HepG2 (cell line): Measurements from ENCODE around the gene ZNG1A. TPM values are rescaled to one million over a fixed set of nuclear protein-coding genes. Genes with fewer than 3 reads are reported as not detected.
"Not testable (repeated sequence)": the region's sequence is repeated elsewhere in the genome, so short reads cannot be mapped to it uniquely, and the experiment has no call there.

ENCODE experiments used
- ATAC-seq: fragments of 200-7000 bp; cut with Tn5 transposase; 3 replicates; pipeline ENCODE4 v1.9.1; 2020; ENCODE audit warnings: mild to moderate bottlenecking, moderate library complexity
- BruUV-seq: library from RNA; stranded (reverse); fragments of 400-500 nt; replicated peaks from 2 replicates; lab custom pipeline; 2021; lab: Mats Ljungman, UMichigan
- CTCF ChIA-PET: fragments of 300-600 bp; formaldehyde crosslinking; extraction: SDS; loops from one replicate; lab custom pipeline; 2021; ENCODE audit warnings: low total read pairs, inconsistent platforms, low intra/inter-chr PET ratio; lab: Yijun Ruan, JAX
- POLR2A ChIA-PET: fragments of 350-600 bp; sonication (Branson Sonifier 250); formaldehyde crosslinking; loops from one replicate; lab custom pipeline; 2020; ENCODE audit warnings: antibody characterized with exemption, inconsistent platforms; lab: Yijun Ruan, JAX
- DNase-seq: peaks from one replicate; pipeline ENCODE4 v3.0.0-alpha.2; 2015; ENCODE audit warnings: low spot score
- FAIRE-seq: peaks from 3 replicates; lab custom pipeline; 2011; peaks lifted over from hg19 to GRCh38; lab: Jason Lieb, UNC
- H2AFZ ChIP-seq: one replicate; pipeline ENCODE4 v1.6.1; 2011; ENCODE audit warnings: low read length, inconsistent platforms
- H3K27ac ChIP-seq: fragments of 300-600 bp; 3 replicates; pipeline ENCODE4 v1.8.0; 2011; ENCODE audit warnings: mixed run types, mild to moderate bottlenecking, mixed read lengths, low read length, inconsistent platforms; ENCODE audit not compliant: insufficient read depth; ENCODE audit errors: extremely low read length
- H3K27me3 ChIP-seq, 2 experiments: fragments of 200-600 bp in 1 of 2; 2 replicates in 1 of 2; 3 replicates in 1 of 2; pipeline versions ENCODE4 v1.6.0 to v1.8.0; 2011; ENCODE audit warnings: low read length in 2 of 2, mild to moderate bottlenecking in 2 of 2, moderate library complexity in 2 of 2, inconsistent platforms in 1 of 2; ENCODE audit not compliant: insufficient read depth in 2 of 2, control insufficient read depth in 1 of 2
- H3K36me3 ChIP-seq, 2 experiments: fragments of 200-600 bp in 1 of 2; replicated peaks in 1 of 2; 2 replicates in 1 of 2; 3 replicates in 1 of 2; pipeline versions ENCODE4 v1.5.1 to v1.8.0; 2011; ENCODE audit warnings: low read length in 2 of 2, inconsistent platforms in 1 of 2; ENCODE audit not compliant: insufficient read depth in 2 of 2, control insufficient read depth in 1 of 2
- H3K4me1 ChIP-seq: 2 replicates; pipeline ENCODE4 v1.5.1; 2012; ENCODE audit warnings: low read length, inconsistent platforms; ENCODE audit not compliant: insufficient read depth
- H3K4me2 ChIP-seq: 2 replicates; pipeline ENCODE4 v1.6.0; 2011; ENCODE audit warnings: low read depth, low read length, inconsistent platforms
- H3K4me3 ChIP-seq, 3 experiments: fragments of 200-600 bp in 1 of 3; sonication (generic), shearing (Covaris generic) in 1 of 3; replicated peaks in 1 of 3; 2 replicates each; pipeline ENCODE4 v1.5.1; 2011 to 2016; ENCODE audit warnings: low read length in 3 of 3, inconsistent platforms in 2 of 3, low read depth in 2 of 3, mild to moderate bottlenecking in 2 of 3, control low read depth in 1 of 3, mixed read lengths in 1 of 3; ENCODE audit not compliant: insufficient read depth in 1 of 3
- H3K79me2 ChIP-seq: one replicate; pipeline ENCODE4 v1.6.1; 2011; ENCODE audit warnings: low read length, inconsistent platforms; ENCODE audit not compliant: insufficient read depth
- H3K9ac ChIP-seq: 2 replicates; pipeline ENCODE4 v1.6.0; 2011; ENCODE audit warnings: mild to moderate bottlenecking, low read depth, low read length, inconsistent platforms; ENCODE audit not compliant: insufficient read depth
- H3K9me3 ChIP-seq: 2 replicates; pipeline ENCODE4 v1.5.1; 2012; ENCODE audit warnings: mild to moderate bottlenecking, low read length
- H4K20me1 ChIP-seq: 2 replicates; pipeline ENCODE4 v1.6.0; 2011; ENCODE audit warnings: inconsistent platforms, mild to moderate bottlenecking, low read length, moderate library complexity; ENCODE audit not compliant: insufficient read depth
- MIER3 ChIP-seq: IDR thresholded peaks from 2 replicates; pipeline ENCODE4 v1.6.1; 2016; ENCODE audit warnings: missing compliant biosample characterization, borderline replicate concordance
- SP4 ChIP-seq: sonication (generic); formaldehyde crosslinking; IDR thresholded peaks from 2 replicates; pipeline ENCODE4 v1.8.1; 2023; ENCODE audit warnings: mild to moderate bottlenecking, missing genetic modification reagents
- ZNF552 ChIP-seq: sonication (generic); formaldehyde crosslinking; IDR thresholded peaks from 2 replicates; pipeline ENCODE4 v1.9.0; 2022; ENCODE audit warnings: missing genetic modification reagents, mild to moderate bottlenecking, borderline replicate concordance
- ZNF563 ChIP-seq: sonication (generic); formaldehyde crosslinking; IDR thresholded peaks from 2 replicates; pipeline ENCODE4 v1.8.0; 2022; ENCODE audit warnings: mild to moderate bottlenecking, moderate library complexity, missing genetic modification reagents
- whole genome bisulfite sequencing: methylation state at CpG from one replicate; pipeline ENCODE4 v1.1.6; 2017; ENCODE audit warnings: low lambda C conversion rate; 5-methylcytosine and 5-hydroxymethylcytosine counted together
- in situ Hi-C: cut with HindIII; loops from 2 replicates; pipeline ENCODE4 v1.10.0; 2017; ENCODE audit warnings: low pct_unique_long_range_greater_than_20kb; ENCODE audit not compliant: extremely low pct_ligation_motif_present
- intact Hi-C: fragments of 100-400 bp; cut with micrococcal nuclease; formaldehyde crosslinking; loops from one replicate; pipeline ENCODE4 v1.10.0; 2022; ENCODE audit not compliant: unreplicated experiment
- polyA plus RNA-seq, 8 experiments: library from polyadenylated mRNA; depleted of rRNA in 3 of 8; stranded (reverse) in 7 of 8; unstranded in 1 of 8; fragments of >200 nt; fragmentation: Illumina TruSeq in 4 of 8; extraction: Trizol in 4 of 8; gene quantifications; 2 replicates each; pipeline versions ENCODE4 v1.2.1 to v1.2.3, GENCODE V29; 2011 to 2016; ENCODE audit warnings: low read depth in 4 of 8, missing spikeins in 1 of 8, mixed read lengths in 1 of 8; ENCODE audit not compliant: insufficient read depth in 1 of 8
- total RNA-seq, 5 experiments: library from RNA; depleted of rRNA; stranded (reverse); fragments of >200 nt; fragmentation: Illumina TruSeq; extraction: Trizol; gene quantifications; 2 replicates each; pipeline ENCODE4 v1.2.3, GENCODE V29; 2016; ENCODE audit warnings: low read depth in 1 of 5
- TF ChIP-seq, protein P1 (sequence below): sonication (generic); formaldehyde crosslinking; IDR thresholded peaks from 2 replicates; pipeline ENCODE4 v1.8.1; 2023; ENCODE audit warnings: mild to moderate bottlenecking, missing genetic modification reagents
- TF ChIP-seq, protein P2 (sequence below): sonication (generic); formaldehyde crosslinking; IDR thresholded peaks from 2 replicates; pipeline ENCODE4 v1.4.0; 2020; ENCODE audit warnings: missing genetic modification reagents
- TF ChIP-seq, protein P3 (sequence below): sonication (generic); formaldehyde crosslinking; IDR thresholded peaks from 2 replicates; pipeline ENCODE4 v1.4.0; 2020; ENCODE audit warnings: missing genetic modification reagents
- TF ChIP-seq, protein P4 (sequence below): sonication (generic); formaldehyde crosslinking; IDR thresholded peaks from 2 replicates; pipeline ENCODE4 v1.5.0; 2020; ENCODE audit warnings: mild to moderate bottlenecking, missing genetic modification reagents

ZNG1A gene
- total and polyA plus RNA-seq, 2 of the 13 experiments (the other 11 are each of a cell fraction or from before 2014, with no cell fraction given), result 28.6 to 90.6 TPM

DNA sequence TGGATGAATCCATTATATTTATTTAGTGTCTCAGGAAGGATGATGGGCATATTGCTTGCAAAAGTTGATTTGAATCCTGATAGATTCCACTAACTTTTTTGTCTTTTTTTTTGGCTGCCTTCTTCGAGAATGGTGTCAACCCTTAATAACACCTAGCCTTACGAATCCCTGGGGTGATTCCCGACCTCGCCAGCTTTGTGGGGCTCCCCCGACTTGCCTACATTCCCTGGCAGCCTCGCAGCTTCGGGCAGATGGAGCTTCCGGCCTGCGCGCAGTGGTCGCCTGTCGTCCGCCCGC is 35.4 kb upstream of the ZNG1A start (continued):
- TF ChIP-seq, protein P1, sequence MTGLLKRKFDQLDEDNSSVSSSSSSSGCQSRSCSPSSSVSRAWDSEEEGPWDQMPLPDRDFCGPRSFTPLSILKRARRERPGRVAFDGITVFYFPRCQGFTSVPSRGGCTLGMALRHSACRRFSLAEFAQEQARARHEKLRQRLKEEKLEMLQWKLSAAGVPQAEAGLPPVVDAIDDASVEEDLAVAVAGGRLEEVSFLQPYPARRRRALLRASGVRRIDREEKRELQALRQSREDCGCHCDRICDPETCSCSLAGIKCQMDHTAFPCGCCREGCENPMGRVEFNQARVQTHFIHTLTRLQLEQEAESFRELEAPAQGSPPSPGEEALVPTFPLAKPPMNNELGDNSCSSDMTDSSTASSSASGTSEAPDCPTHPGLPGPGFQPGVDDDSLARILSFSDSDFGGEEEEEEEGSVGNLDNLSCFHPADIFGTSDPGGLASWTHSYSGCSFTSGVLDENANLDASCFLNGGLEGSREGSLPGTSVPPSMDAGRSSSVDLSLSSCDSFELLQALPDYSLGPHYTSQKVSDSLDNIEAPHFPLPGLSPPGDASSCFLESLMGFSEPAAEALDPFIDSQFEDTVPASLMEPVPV, result no peak
- peak; percentile 16; the same call in 1 of the 2 replicates for TF ChIP-seq ZNF563 (CRISPR knock-in tag)
- TF ChIP-seq ZNF552 (CRISPR knock-in tag), result no peak
- TF ChIP-seq, protein P2, sequence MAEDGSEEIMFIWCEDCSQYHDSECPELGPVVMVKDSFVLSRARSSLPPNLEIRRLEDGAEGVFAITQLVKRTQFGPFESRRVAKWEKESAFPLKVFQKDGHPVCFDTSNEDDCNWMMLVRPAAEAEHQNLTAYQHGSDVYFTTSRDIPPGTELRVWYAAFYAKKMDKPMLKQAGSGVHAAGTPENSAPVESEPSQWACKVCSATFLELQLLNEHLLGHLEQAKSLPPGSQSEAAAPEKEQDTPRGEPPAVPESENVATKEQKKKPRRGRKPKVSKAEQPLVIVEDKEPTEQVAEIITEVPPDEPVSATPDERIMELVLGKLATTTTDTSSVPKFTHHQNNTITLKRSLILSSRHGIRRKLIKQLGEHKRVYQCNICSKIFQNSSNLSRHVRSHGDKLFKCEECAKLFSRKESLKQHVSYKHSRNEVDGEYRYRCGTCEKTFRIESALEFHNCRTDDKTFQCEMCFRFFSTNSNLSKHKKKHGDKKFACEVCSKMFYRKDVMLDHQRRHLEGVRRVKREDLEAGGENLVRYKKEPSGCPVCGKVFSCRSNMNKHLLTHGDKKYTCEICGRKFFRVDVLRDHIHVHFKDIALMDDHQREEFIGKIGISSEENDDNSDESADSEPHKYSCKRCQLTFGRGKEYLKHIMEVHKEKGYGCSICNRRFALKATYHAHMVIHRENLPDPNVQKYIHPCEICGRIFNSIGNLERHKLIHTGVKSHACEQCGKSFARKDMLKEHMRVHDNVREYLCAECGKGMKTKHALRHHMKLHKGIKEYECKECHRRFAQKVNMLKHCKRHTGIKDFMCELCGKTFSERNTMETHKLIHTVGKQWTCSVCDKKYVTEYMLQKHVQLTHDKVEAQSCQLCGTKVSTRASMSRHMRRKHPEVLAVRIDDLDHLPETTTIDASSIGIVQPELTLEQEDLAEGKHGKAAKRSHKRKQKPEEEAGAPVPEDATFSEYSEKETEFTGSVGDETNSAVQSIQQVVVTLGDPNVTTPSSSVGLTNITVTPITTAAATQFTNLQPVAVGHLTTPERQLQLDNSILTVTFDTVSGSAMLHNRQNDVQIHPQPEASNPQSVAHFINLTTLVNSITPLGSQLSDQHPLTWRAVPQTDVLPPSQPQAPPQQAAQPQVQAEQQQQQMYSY (CRISPR knock-in tag), result no peak
- TF ChIP-seq MIER3 (CRISPR knock-in tag), result no peak
- TF ChIP-seq, protein P3, sequence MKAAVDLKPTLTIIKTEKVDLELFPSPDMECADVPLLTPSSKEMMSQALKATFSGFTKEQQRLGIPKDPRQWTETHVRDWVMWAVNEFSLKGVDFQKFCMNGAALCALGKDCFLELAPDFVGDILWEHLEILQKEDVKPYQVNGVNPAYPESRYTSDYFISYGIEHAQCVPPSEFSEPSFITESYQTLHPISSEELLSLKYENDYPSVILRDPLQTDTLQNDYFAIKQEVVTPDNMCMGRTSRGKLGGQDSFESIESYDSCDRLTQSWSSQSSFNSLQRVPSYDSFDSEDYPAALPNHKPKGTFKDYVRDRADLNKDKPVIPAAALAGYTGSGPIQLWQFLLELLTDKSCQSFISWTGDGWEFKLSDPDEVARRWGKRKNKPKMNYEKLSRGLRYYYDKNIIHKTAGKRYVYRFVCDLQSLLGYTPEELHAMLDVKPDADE (CRISPR knock-in tag), result no peak
- TF ChIP-seq, protein P4, sequence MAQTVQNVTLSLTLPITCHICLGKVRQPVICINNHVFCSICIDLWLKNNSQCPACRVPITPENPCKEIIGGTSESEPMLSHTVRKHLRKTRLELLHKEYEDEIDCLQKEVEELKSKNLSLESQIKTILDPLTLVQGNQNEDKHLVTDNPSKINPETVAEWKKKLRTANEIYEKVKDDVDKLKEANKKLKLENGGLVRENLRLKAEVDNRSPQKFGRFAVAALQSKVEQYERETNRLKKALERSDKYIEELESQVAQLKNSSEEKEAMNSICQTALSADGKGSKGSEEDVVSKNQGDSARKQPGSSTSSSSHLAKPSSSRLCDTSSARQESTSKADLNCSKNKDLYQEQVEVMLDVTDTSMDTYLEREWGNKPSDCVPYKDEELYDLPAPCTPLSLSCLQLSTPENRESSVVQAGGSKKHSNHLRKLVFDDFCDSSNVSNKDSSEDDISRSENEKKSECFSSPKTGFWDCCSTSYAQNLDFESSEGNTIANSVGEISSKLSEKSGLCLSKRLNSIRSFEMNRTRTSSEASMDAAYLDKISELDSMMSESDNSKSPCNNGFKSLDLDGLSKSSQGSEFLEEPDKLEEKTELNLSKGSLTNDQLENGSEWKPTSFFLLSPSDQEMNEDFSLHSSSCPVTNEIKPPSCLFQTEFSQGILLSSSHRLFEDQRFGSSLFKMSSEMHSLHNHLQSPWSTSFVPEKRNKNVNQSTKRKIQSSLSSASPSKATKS (CRISPR knock-in tag), result no peak
- no peak for TF ChIP-seq SP4 (CRISPR knock-in tag)

DNA sequence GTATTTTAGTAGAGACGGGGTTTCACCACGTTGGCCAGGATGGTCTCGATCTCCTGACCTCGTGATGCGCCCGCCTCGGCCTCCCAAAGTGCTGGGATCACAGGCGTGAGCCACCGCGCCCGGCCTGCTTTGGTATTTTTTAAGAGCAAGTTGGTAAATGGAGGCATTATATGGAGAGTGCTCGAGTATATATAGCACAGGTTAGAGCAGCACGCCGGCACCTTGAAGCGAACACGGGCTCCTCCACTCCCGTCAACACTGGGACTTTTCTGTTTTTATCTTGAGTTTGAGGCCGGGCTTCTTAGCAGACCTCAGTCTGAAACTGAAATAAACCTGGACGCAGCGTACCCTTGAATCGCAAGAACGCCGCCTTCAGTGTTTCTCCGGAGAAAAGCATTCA is 35.0 kb upstream of the ZNG1A start:
- H3K27ac ChIP-seq, result not testable (repeated sequence)
- 98% methylated on average over 24 of the region's 24 CpGs for WGBS

More for the DNA sequence above, 35.0 kb upstream of the ZNG1A start:
- BruUV-seq, H3K9ac ChIP-seq, intact Hi-C loops, ATAC-seq, H3K79me2 ChIP-seq, H2AFZ ChIP-seq, H3K4me1 ChIP-seq, H3K36me3 ChIP-seq, H3K9me3 ChIP-seq, H4K20me1 ChIP-seq, CTCF ChIA-PET, POLR2A ChIA-PET, in situ Hi-C loops, H3K4me3 ChIP-seq, DNase-seq, FAIRE-seq: not testable (repeated sequence)
- Histone ChIP-seq H3K27me3 (peaks cover 0 to 23% of the 10 kb centered on the region in 2 experiments; a peak in 2 of 5 replicates), H3K4me2 (peak overlapping the region; percentile 80; the same call in 1 of the 2 replicates)
